Stimulated activated naive CD4-positive, alpha-beta T cell treated with Interleukin-2 at 50 U/mL for 16 hours (primary cell): Measurements from ENCODE around the gene SMARCA4.

Experiments used
- DNase-seq: peaks from one replicate; lab custom pipeline; 2025; lab: John Stamatoyannopoulos, UW

Gene SMARCA4

DNA sequence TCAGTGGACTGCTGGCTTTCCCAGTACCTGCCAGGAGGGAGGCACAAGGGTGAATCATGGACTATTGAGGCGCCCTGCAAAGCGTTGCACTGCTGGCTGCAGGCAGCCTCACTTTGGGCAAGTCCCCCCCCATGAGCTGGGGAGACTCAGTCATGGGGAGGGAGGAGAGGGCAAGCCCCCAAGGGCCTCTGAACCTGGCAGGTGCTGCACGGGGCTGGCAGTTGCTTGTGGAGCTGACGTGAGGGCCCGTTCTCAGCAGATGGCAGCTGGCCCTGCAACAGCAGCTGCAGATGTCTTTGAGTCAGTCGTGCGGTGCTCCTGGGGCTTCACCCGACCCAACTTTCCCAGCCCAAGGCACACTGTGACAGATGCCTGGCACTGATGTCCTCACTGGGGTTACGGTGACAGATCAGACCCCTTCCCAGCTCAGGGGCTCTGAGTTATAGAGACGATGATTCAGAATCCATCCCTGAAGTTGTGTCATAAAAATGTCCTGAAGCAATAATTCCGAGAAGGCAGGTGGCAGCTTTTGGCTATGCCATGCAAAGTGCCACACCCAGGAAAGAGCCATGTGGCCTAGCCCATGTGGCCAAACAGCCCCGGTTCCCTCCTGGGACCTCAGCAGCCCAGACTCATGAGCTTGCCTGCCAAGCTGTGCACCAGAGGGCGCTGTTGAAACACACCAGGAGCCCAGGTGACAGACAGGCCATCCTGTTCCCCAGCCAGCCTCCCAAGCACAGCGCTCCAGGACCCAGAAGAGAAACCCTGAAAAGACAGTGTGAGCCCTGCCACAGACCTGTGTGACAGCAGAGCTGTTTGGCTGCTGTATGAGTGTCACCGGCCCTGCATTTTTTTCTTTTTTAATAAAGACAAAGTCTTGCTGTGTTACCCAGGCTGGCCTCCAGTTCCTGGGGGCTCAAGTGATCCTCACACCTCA is 74.9 kb downstream of the SMARCA4 start:
- peak; percentile 78 for DNase-seq

DNA sequence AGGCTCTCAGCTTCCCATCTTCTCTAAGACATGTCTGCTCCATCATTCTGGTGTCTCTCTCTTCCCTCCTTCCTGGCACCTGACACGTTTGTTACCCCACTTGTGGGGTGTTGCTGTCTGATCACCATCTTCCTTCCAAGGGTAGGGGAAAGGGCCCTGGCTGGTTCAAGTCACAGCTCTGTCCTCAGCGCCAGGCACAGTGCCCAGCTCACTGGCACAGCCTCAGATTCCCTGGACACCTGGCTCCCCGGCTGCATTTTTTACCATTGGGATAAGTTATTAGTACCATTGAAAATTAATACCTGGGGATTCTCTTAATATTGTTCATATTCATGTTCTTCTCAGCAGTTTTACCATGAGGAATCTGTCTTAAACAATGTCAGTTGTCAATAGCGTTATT is 77.7 kb downstream of the SMARCA4 start:
- no peak for DNase-seq

DNA sequence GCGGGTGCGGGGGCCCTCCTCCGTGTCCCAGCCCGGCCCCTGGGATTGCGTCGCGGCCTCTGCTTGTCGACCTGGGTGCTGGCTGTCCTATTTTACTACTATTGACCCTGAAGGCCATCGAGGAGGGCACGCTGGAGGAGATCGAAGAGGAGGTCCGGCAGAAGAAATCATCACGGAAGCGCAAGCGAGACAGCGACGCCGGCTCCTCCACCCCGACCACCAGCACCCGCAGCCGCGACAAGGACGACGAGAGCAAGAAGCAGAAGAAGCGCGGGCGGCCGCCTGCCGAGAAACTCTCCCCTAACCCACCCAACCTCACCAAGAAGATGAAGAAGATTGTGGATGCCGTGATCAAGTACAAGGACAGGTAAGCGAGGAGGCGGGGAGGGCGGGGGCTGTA is 80.4 kb downstream of the SMARCA4 start:
- no peak for DNase-seq

DNA sequence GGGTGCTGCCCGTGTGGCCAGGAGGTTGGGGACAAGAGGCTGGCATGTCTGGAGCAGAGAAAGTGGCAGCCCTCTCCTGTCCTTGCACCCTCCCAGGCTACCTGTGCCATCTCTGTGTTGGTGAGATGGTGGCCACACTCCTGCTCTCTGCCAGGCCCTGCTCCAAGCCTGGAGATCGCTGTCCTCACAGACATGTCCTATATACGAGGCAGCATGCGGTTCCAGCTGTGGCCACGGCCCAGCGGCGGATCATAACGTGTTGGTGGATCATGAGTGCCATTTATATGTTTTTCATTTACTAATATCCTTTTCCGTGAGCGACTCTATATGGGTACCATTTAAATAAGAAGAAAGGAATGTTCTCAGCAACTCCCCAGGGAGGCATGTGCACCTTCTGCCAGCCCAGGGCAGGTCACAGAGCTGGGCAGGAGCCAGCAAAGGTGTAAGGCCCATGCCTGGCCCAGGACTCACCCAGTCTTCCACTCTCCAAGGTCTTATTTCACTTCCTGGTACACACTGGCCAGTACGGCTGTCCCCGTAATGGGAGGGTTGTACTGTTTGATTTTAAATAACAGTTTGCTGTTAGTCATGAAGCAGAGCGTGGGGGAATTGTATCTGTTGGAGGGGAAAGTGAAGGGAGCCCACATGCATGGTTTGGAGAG is 81.3 kb downstream of the SMARCA4 start:
- no peak for DNase-seq

DNA sequence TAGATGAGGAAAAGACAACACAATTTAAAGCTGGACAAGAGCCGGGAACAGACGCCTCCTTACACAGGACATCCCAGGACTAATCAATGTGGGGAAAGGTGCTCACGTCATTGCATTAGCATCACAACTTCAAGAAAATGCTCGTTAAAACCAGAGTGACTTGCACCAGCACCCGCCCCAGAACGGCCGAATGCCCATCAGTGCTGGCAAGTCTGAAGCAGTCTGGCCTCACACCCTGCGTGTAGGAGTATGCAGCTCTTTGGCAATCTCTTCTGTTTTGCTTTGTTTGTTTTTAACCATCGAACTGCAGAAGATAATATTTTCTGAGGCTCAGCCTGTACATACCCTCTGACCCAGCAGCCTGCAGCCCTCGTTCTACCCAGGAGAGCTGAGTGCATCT is 83.6 kb downstream of the SMARCA4 start:
- no peak for DNase-seq

DNA sequence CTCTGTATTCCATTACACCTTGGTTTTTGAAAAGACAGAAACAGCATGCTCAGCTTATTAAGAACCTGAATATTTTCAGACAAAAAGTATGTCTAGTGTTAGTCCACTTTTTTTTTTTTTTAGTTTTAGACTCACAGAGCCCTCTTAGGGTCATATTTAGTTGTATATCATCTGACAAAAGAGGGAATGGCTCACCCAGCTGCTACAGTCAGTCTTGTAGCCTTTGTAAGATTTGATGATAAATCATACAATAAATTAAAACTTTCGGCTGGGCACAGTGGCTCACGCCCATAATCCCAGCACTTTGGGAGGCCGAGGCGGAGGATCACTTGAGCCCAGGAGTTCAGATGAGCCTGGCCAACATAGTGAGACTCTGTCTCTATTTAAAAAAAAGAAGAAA is 84.7 kb downstream of the SMARCA4 start:
- DNase-seq = no peak

DNA sequence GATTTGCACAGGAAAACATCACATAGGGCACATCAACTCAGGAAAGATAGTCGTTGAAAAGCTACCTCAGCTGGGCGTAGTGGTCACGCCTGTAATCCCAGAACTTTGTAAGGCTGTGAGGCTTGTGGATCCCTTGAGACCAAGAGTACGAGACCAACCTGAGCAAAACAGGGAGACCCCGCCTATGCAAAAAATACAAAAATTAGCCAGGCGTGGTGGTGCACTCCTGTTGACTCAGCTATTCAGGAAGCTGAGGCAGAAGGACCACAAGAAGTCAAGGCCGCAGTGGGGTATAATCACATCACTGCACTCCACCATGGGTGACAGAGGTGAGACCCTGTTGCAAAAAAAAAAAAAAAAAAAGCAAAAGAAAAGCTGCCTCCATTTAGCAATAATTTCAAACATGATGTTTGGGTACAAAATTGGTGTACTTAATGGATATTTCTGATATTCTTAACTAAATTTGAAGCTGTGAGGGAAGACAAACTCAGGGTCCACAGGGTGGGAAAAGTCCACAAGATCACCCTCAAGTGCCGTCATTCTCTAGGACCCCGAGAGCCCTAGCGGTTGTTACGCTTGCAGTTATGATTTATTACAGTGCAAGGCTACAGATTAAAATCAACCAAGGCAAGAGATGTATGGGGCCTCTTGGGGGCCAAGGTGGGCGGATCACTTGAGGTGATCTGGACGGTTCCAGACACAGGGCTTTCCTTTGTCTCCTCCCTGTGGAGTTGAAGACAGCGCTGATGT is 86.0 kb downstream of the SMARCA4 start:
- no peak for DNase-seq

DNA sequence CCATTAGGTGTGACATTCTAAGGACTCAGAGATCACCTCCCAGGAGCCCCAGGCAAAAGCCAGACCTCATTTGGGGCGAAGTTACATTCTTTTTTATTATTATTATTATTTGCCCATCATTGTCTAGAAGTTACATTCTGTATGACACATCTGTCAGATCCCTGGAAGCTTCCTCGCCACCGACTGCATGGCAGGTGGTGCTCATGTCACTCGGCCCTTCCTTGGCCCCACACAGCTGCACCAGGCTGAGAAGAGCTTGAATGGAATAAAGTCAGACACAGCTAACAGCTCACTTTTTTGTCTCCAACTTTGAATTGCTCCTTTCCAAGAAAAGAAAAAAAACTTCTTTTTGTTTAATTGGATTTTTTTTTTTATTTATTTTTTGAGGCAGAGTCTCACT is 87.0 kb downstream of the SMARCA4 start:
- no peak for DNase-seq

DNA sequence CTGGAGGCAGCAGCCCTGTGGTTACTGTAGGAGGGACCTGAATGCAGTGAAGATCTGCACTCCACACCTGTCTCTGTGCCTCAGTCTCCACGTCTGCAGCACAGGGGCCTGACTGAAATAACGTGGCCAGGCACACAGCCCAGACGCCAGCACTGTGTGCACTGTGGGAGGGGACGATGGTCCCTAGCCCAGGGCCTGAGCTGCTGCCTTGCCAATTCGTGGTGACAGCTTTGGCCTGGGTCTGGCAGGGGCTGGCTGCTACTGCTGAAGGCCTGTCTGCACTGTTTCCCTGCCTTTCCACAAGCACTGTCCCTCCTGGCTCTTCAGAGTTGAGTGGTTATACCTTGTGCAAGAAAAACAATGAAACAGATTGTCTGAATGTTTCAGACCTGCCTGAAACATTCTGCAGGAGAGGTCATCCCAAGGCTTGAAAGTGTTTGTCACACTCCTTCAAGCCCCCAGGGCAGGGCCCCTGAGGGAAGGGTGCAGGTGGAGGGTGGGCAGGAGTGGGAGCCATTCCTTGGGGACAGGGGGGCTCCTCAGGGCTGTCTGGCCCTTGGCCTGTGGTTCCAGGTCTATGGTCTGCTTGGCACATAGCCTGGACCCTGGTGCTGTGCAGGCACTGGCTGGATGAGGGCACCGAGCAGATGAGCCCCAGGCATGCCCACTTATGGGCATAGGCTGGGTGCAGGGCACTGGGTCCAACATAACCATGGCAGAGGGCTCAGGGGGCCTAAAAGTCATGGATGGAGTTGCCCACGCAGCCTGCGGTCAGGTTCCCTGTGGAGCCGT is 89.7 kb downstream of the SMARCA4 start:
- DNase-seq = no peak

DNA sequence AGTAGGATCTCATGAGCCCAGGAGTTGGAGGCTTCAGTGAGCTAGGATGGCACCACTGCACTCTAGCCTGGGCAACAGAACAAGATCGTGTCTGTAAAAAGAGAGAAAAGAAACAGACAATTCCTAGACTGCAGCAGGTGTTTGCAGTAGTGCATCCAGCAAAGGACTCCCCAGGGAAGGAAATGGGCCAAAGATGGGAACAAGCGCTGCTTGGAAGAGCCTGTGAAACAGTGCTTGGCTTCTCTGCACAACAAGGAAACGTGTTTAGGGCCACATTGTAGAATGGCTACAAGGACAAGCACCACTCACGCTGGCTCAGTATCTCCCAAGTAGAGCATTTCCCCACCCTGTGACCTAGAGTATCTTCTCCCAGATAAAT is 93.0 kb downstream of the SMARCA4 start:
- DNase-seq = no peak

DNA sequence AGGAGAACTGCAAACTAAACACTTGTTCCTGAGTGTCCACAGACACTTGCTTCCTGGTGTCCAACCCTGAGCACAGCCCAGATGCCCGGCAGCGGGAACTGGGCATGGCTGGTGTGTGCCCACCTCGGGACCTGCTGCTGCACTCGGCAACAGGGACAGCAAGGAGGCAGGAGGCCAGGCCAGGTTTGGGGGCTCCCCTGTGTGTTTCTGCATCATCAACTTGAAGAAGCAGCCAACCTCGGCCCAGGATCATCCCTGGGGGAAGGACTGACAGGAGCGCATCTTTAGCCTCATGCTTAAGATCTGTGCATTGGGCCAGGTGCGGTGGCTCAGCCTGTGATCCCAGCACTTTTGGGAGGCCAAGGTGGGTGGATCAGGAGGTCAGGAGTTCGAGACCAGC is 93.4 kb downstream of the SMARCA4 start:
- DNase-seq = no peak

DNA sequence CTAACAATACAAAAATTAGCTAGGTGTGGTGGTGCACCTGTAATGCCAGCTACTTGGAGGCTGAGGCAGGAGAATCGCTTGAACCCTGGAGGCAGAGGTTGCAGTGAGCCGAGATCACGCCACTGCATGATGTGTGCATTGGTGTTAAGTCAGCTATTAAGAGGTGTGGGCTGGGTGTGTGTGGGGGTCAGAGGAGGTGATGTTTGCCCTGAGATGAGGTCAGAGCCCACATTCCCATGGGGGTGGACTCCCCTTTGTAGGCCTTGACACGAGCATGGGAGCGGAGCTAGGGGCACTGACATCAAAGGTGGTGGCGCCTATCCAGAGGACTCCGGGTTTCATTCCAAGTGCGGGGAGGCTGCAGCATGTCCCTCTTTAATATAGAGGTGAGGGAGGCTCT is 93.8 kb downstream of the SMARCA4 start:
- no peak for DNase-seq

DNA sequence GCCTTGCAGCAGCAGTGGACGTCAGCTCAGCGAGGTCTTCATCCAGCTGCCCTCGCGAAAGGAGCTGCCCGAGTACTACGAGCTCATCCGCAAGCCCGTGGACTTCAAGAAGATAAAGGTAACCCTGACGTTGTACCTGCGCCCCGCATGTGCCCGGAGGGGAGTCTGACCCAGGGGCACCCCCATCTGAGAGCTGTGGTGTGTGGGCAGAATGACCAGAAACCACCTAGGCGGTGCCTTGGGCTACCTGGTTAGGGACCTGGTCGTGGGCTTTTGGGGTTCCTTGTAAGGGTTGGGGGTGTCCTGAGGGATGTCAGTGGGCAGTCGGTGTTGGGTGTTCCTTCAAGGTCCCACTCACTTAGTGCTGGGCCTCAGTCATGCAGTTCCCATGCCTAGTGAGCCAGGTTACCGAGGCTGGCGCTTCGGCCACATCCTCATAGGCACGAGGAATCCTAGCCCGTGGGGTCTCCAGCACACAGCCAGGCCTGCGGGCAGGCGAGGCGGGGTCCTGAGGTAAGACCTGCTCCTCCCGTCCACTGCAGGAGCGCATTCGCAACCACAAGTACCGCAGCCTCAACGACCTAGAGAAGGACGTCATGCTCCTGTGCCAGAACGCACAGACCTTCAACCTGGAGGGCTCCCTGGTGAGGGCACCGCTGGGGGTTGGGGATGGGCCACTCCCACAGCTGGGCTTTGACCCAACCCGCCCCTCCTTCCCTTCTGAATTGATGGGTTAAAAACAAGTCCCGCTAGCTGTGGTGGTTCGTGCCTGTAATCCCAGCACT is 97.6 kb downstream of the SMARCA4 start:
- no peak for DNase-seq

DNA sequence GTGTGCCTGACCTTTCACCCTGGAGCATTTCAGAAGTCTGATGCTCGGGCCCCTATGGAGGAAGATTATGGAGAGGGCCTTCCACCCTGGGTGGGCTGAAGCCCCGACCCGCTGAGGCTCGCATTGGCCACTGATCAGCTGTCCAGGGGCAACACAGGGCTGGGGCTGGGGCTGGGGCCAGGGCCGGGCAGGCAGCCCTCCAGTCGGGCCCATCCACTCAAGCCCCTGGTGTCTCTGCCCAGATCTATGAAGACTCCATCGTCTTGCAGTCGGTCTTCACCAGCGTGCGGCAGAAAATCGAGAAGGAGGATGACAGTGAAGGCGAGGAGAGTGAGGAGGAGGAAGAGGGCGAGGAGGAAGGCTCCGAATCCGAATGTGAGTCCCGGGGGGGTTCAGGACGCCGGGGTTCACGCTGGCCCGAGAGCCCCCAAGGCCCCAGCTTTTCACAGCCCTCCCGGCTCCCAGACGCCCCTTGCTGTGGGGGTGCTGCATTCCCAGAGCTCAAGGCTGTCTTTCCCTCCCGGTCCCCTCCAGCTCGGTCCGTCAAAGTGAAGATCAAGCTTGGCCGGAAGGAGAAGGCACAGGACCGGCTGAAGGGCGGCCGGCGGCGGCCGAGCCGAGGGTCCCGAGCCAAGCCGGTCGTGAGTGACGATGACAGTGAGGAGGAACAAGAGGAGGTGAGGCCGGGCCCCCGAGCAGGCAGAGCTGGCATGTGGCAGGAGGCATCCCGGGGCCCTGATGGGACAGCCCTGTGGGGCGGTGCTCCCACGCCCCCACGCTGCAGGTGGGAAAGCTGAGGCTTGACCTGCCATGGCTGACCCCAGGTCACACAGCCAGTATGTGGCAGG is 98.9 kb downstream of the SMARCA4 start:
- DNase-seq = no peak

DNA sequence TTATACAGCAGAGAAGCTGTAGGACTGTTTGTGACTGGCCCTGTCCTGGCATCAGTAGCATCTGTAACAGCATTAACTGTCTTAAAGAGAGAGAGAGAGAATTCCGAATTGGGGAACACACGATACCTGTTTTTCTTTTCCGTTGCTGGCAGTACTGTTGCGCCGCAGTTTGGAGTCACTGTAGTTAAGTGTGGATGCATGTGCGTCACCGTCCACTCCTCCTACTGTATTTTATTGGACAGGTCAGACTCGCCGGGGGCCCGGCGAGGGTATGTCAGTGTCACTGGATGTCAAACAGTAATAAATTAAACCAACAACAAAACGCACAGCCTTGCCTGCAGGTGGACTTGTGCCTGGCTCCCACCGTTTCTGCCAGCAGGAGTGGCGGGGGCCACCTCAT is 101.1 kb downstream of the SMARCA4 start:
- no peak for DNase-seq

DNA sequence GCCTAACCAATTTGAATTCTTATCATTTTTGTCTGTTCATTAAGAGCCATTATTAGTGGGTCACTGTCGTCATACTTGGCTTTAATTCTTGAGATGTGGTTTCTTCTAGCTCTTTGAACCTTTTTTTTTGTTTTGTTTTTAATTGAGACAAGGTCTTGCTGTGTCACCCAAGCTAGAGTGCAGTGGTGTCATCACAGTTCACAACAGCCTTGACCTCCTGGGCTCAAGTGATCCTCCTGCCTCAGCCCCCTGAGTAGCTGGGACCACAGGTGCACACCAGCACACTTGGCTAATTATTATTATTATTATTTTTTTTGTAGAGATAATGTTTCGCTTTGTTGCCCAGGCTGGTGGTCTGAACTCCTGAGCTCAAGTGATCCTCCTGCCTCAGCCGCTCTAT is 102.6 kb downstream of the SMARCA4 start:
- DNase-seq = no peak

DNA sequence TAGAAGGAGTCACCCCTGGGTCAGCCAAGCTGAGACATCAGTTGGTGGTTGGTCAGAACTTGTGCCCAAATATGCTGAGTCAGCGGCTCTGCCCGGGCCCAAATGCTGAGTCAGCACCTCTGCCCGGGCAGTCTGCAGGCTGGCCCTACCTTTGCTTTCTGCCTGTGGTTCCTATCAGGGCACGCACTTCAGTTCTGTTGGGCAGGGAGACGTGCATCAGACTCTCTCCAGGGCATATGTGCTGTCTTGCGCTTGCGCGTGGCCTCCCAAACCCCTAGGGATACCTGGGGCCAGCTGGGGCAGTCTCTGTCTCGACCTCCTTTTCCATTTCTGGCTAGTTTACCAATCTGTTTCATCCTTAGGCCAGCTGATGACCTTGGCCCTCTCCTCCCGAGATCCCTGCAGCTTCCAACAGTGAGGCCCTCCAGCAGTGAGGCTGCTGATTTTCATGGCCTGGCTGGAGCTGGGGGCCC is 104.0 kb downstream of the SMARCA4 start:
- no peak for DNase-seq

DNA sequence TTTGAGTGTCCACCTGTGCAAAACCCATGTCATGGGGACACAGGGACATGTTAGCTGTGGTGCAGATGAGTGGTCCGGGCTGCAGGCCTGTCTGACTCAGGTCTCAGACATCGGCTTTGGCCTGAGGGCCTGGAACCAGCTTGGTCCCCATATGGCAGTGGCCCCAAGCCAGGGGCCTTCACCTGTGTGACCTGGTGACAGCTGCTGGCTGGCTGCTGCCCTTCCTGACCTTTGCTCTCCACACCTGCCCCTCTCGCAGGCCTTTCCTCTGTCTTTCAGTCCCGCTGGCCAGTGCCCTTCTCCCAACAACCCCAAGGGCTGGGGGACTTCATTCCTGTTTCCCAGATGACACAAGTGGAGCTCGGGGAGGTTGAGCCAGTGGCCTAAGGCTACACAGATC is 105.5 kb downstream of the SMARCA4 start:
- DNase-seq = no peak

DNA sequence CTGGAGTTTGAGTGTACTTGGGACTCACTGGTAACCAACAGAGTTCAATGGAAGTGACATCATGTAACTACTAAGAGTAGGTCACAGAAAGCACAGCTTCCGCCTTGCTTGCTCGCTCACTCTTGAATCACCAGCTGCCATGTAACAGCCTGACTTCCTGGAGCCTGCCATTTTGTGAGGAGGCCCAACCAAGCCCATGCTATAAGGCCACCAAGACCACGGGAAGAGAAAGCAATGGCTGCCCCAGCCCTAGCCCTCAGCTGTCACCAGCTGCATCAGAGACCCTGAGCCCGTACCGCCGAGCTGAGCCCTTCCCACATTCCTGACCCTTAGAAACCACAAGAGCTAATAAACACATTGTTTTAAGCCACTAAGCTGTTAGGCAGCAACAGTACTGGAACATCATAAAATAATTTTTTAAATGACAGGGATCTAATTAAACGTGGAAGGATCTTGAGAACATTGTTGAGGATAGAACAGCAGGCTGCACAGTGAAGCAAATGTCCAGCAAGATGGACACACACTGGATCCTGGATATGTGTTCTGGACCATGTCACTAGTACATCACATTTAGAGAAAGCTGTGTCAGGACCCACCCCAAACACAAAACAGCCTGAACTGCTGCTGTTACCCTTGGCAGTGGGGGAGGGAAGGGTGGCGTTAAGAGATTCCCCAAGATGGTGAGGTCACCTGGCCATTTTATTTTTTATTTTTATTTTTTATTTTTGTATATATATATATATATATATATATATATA is 106.7 kb downstream of the SMARCA4 start:
- DNase-seq = no peak
